SJSA1 (cell line): ENCODE data around the gene DZIP1. TPM values are rescaled to one million over a fixed set of nuclear protein-coding genes. Genes with fewer than 3 reads are reported as not detected.

Experiments
- DNase-seq, 2 experiments: peaks; one replicate each; pipeline ENCODE4 v3.0.0-alpha.2; 2015 to 2020; ENCODE audit warnings: low spot score in 2 of 2, low read depth in 1 of 2
- H3K27ac ChIP-seq: fragments of 250-450 bp; sonication (Bioruptor Pico); 2 replicates; pipeline ENCODE4 v1.5.1; 2020; ENCODE audit warnings: mild to moderate bottlenecking, moderate library complexity
- H3K27me3 ChIP-seq: fragments of 250-450 bp; sonication (Bioruptor Pico); replicated peaks from 2 replicates; pipeline ENCODE4 v1.5.1; 2020; ENCODE audit warnings: mild to moderate bottlenecking, moderate library complexity
- H3K36me3 ChIP-seq: fragments of 250-450 bp; sonication (Bioruptor Pico); 2 replicates; pipeline ENCODE4 v1.5.1; 2020; ENCODE audit warnings: mild to moderate bottlenecking
- H3K4me1 ChIP-seq: fragments of 250-450 bp; sonication (Bioruptor Pico); replicated peaks from 2 replicates; pipeline ENCODE4 v1.6.1; 2021; ENCODE audit warnings: mild to moderate bottlenecking
- H3K4me3 ChIP-seq: fragments of 250-450 bp; sonication (Bioruptor Pico); 2 replicates; pipeline ENCODE4 v1.5.1; 2020; ENCODE audit warnings: mild to moderate bottlenecking
- H3K9me3 ChIP-seq: fragments of 250-450 bp; sonication (Bioruptor Pico); replicated peaks from 2 replicates; pipeline ENCODE4 v1.5.1; 2020; ENCODE audit warnings: mild to moderate bottlenecking
- total RNA-seq: library from RNA; depleted of rRNA; stranded (reverse); fragments of >200 nt; shearing (Covaris generic); gene quantifications from 2 replicates; pipeline ENCODE4 v1.2.3, GENCODE V29; 2014

Gene DZIP1
- total RNA-seq, 1 experiment from 2014 or later, result 24.7 TPM

DNA sequence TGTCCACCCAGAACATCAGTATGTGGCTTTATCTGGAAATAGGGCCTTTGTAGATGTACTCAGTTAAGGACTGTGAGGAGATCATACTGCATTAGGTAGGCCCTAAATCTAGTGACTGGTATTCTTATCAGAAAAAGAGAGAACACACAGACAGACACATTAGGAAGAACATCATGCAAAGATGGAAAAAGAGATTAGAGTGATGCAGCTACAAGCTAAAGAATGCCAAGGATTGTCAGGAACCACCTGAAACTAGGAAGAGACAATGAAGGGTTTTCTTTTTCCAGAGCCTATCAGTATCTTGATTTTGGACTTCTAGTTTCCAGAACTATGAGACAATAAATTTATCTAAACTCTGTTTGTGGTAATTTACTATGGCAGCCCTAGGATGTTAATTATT lies 15.0 kb upstream of the DZIP1 start:
- no peaks in the 10 kb centered on the region for H3K36me3 ChIP-seq

DNA sequence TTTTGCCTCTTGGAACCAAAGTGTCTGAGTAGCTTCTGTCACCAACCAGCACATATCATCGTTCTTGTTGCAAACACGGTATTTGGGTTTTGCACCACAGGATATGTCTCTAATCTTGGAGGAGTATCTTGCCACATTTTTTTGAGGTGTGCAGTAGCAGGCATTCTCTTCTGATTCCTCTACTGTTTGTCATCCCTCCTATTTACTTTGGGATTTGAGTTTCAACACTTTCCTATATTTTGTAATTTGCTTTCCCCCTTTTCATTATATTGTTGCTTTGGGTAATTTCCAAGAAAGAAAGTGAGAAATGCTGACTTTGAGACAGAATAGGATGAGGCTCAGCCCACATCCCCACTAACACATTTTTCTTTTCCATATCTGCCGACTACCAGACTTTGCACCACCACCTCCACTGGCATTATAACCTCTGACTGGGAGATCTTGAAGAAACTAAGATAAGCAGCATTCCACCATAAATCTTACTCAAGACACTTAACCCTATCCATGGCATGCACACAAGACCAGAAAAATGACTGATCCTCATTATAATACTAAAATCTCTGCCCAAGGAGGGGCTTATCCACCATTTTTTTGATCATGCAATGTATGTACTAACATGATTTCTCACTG lies 12.0 kb upstream of the DZIP1 start:
- Histone ChIP-seq H3K9me3 (no peaks in the 10 kb centered on the region), H3K4me3 (no peak overlapping the region), H3K27ac (no peak overlapping the region), H3K4me1 (no peaks in the 10 kb centered on the region), H3K27me3 (no peaks in the 10 kb centered on the region), H3K36me3 (no peaks in the 10 kb centered on the region)
- no peak for DNase-seq

More for the DNA sequence above, 15.0 kb upstream of the DZIP1 start:
- Histone ChIP-seq H3K4me3 (no peak overlapping the region), H3K9me3 (no peaks in the 10 kb centered on the region), H3K27ac (no peak overlapping the region), H3K4me1 (no peaks in the 10 kb centered on the region), H3K27me3 (no peaks in the 10 kb centered on the region)
- no peak for DNase-seq

- Histone ChIP-seq H3K27me3 (no peaks in the 10 kb centered on the region), H3K36me3 (no peaks in the 10 kb centered on the region), H3K4me3 (no peak overlapping the region), H3K9me3 (no peaks in the 10 kb centered on the region), H3K4me1 (0 out of 2 replicates have a peak, but pooled peaks cover 6% of the 10 kb centered on the region), H3K27ac (no peak overlapping the region)
- DNase-seq, result no peak
These were observed 8.3 kb upstream of the DZIP1 start for GRCh38 chr13:95652821-95653220.

DNA sequence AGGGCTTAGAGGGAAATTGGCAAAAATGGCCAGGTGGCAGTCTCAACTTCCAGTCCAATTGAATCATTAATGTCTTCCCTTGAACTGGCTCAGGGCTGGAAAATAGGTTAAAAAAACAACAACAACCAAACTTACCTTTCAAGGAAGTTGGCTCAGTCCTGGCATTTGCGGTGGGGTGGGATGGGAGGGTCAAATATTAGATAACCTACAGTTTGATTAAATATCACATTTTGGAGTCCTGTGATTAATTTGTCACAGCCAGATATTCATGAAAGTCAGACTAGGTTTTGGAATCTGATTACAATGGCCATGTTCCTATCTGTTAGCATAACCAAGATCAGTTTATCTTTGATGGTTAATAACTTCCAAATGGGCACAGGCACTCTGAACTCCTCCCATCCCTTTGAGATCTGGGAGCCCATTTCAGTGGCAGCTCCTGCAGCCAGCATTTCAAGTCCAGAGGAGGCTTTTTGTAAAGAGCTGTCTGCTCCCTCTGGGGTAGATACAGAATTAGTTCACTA lies 7.8 kb upstream of the DZIP1 start:
- Histone ChIP-seq H3K27me3 (no peaks in the 10 kb centered on the region), H3K4me3 (no peak overlapping the region), H3K27ac (no peak overlapping the region), H3K4me1 (0 out of 2 replicates have a peak, but pooled peaks cover 6% of the 10 kb centered on the region), H3K9me3 (no peaks in the 10 kb centered on the region), H3K36me3 (no peaks in the 10 kb centered on the region)
- DNase-seq, result no peak

- Histone ChIP-seq H3K27ac (no peak overlapping the region), H3K4me3 (no peak overlapping the region), H3K4me1 (0 out of 2 replicates have a peak, but pooled peaks cover 6% of the 10 kb centered on the region), H3K36me3 (no peaks in the 10 kb centered on the region), H3K27me3 (no peaks in the 10 kb centered on the region), H3K9me3 (no peaks in the 10 kb centered on the region)
- no peak for DNase-seq
These were observed 6.2 kb upstream of the DZIP1 start for GRCh38 chr13:95650696-95651095.

- H3K27ac ChIP-seq, result no peak overlapping the region
- H3K27me3 ChIP-seq, result no peaks in the 10 kb centered on the region
- no peaks in the 10 kb centered on the region for H3K9me3 ChIP-seq
- H3K36me3 ChIP-seq, result no peaks in the 10 kb centered on the region
- no peak overlapping the region for H3K4me3 ChIP-seq
- DNase-seq, result no peak
- H3K4me1 ChIP-seq, result peaks cover 15% of the 10 kb centered on the region; the same call in 1 of the 2 replicates
These were observed 2.8 kb upstream of the DZIP1 start for GRCh38 chr13:95647321-95647720.

DNA sequence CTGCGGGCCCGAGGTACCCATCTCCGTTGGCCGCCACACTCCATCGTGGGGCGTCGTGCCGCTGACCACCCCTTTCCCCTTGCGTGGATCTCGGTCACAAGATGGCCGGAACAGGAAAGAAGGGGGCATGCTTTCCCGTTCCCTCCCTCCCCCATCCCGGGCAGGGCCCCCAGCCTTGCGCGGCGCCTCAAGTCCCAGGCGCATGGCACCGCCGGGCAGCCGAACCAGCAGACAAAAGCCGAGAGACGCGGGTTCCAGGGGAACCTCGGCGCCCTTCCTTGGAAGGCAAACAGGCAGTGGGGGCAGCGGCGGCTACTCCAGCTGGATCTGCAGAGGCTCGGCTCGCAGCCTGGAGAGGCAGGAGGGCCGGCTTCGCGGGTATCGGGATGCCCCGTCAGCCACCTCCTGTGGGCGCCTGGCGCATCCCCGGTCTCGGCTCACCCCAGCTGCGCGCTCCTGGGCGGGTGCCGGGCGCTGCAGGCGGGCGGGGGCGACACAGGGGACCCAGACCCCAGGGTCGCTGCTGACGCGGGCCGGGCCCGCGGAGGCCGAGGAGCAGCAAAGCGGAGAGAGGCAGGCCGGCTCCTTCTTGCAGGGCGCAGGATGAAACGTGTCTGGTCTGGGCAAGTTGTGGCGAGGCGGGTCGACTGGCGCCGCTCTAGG lies 439 bp downstream of the DZIP1 start:
- Histone ChIP-seq H3K4me1 (peaks cover 15% of the 10 kb centered on the region; the same call in 1 of the 2 replicates), H3K27me3 (no peaks in the 10 kb centered on the region), H3K27ac (peak overlapping the region; percentile 30; the same call in 1 of the 2 replicates), H3K36me3 (peaks cover 16% of the 10 kb centered on the region), H3K4me3 (peak overlapping the region; percentile 70), H3K9me3 (no peaks in the 10 kb centered on the region)
- peak in 1 of 2 experiments; percentile 64 for DNase-seq

DNA sequence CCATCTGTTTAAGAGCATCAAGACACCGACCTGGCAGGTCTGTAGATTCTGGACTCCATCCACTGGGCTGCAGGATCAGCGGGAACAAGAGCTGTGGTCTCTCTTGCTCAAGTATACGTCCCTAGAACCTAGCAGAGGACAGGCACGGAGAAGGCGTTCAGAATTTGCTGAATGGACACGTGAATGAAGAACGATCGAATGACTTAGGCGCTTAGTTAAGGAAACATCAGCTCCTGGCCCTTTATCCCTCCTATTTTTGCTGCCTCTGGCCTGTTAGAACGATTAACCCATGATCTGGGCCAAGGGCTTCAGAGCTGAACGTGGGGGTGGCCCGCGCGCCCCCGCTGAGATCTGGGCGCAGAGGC lies 953 bp downstream of the DZIP1 start:
- peak in 1 of 2 experiments; percentile 31 for DNase-seq
- no peaks in the 10 kb centered on the region for H3K27me3 ChIP-seq

GRCh38 chr13:95642999-95643398 lies 1.5 kb downstream of the DZIP1 start:
- DNase-seq, result no peak
- H3K27me3 ChIP-seq, result no peaks in the 10 kb centered on the region
- no peaks in the 10 kb centered on the region for H3K9me3 ChIP-seq
- peaks cover 10% of the 10 kb centered on the region; the same call in 1 of the 2 replicates for H3K4me1 ChIP-seq
- H3K36me3 ChIP-seq, result peaks cover 23% of the 10 kb centered on the region
- H3K27ac ChIP-seq, result no peak overlapping the region
- peak overlapping the region; percentile 70 for H3K4me3 ChIP-seq

More for the DNA sequence above, 953 bp downstream of the DZIP1 start:
- H3K36me3 ChIP-seq, result peaks cover 21% of the 10 kb centered on the region
- H3K4me1 ChIP-seq, result peaks cover 15% of the 10 kb centered on the region; the same call in 1 of the 2 replicates
- H3K27ac ChIP-seq, result no peak overlapping the region
- no peaks in the 10 kb centered on the region for H3K9me3 ChIP-seq
- peak overlapping the region; percentile 70 for H3K4me3 ChIP-seq

DNA sequence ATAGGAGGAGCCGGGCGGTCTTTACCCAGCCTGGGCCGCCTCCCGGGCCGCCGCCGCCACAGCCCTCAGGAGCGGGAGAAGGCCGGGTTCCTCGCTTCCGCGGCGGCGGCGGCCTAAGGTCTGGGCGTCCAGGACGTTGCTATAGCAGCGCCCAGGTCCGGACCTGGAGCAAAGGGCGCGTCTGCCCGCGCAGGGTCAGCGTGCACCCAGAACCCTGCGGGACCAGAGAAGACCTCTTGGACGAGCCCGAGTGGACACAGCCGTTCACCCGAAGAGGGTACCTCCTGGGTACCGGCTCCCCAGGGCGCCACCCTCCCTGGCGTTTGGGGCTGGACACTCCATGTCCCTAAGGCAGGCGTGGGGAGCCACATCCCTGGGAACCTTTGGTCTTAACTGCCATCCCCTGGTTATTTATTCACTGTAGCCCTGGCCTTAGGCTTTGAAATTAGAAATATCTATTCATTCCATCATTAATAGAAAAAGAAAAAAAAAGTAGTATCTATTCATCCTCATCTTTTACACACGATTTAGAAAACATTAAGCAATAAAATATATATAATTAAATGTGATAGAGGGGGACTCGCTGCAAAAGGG lies 2.4 kb downstream of the DZIP1 start:
- Histone ChIP-seq H3K36me3 (peaks cover 25% of the 10 kb centered on the region), H3K4me3 (no peak overlapping the region), H3K4me1 (peaks cover 10% of the 10 kb centered on the region; the same call in 1 of the 2 replicates), H3K27me3 (no peaks in the 10 kb centered on the region), H3K27ac (no peak overlapping the region), H3K9me3 (no peaks in the 10 kb centered on the region)
- DNase-seq, result no peak

DNA sequence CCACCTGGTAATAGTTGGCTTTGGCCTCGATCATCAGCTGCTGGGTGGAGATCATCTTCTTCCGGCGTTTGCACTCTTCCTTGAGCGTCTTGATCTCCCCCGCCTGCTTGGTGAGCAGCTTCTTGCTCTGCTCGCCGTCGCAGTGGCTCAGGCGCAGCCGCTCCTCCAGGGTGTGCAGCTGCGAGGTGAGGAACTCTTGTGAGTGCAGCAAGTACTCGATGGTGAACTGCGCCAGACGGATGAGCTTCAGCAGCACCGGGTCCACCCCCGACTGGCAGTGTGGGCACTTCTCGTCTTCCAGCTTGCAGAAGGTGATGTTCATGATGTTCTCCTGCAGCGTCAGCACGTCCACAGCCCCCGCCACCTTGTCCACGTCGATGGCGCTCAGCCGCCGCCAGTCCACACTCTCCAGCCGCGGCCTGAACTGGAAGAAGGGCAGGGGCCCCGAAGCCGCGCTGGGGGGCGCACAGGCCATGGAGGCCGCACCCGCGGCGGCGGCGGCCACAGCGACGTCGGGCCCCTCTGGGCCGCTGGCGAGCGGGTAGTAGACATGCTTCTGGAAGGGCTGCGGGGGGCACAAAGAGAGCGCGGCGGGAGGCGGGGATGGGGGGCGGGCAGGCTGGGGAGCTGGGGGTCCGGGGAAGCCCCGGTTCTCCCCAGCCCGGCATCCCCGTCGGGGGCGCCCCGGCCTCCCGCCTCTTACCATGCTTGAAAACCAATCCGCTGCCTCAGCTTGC lies 3.0 kb downstream of the DZIP1 start:
- no peak overlapping the region for H3K27ac ChIP-seq
- H3K9me3 ChIP-seq, result no peaks in the 10 kb centered on the region
- no peak overlapping the region for H3K4me3 ChIP-seq
- no peak for DNase-seq
- no peaks in the 10 kb centered on the region for H3K27me3 ChIP-seq
- H3K36me3 ChIP-seq, result peaks cover 31% of the 10 kb centered on the region
- peaks cover 10% of the 10 kb centered on the region; the same call in 1 of the 2 replicates for H3K4me1 ChIP-seq

DNA sequence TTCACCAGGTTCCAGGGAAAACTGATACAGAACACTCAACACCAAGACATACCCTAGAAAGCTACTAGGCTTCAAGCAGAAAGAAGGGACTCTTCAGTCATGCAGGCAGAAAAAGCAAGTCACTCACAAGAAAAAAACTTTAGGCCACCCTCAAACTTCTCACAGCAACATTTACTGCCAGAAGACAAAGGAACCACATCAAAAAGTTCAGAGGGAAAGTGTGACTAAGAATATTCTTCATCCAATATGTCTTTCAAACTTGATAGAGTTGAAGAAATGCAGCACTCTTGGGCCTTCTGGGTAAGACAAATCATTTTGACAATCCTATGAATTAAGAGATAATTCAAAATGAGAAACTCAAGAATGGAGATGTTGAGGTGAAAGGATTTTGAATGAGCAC lies 7.7 kb downstream of the DZIP1 start:
- Histone ChIP-seq H3K27me3 (no peaks in the 10 kb centered on the region), H3K36me3 (peaks cover 43% of the 10 kb centered on the region), H3K4me1 (no peaks in the 10 kb centered on the region; the same call in 1 of the 2 replicates), H3K9me3 (no peaks in the 10 kb centered on the region), H3K27ac (no peak overlapping the region), H3K4me3 (no peak overlapping the region)
- DNase-seq, result no peak

- Histone ChIP-seq H3K4me1 (0 out of 2 replicates have a peak, but pooled peaks cover 5% of the 10 kb centered on the region), H3K9me3 (no peaks in the 10 kb centered on the region), H3K27me3 (no peaks in the 10 kb centered on the region), H3K36me3 (peaks cover 60% of the 10 kb centered on the region), H3K27ac (no peak overlapping the region), H3K4me3 (no peak overlapping the region)
- DNase-seq, result no peak
These were observed 13.9 kb downstream of the DZIP1 start for GRCh38 chr13:95630593-95630992.
